H1 (cell line): ENCODE data around the gene AMN1. TPM values are rescaled to one million over a fixed set of nuclear protein-coding genes. Genes with fewer than 3 reads are reported as not detected.

ENCODE experiments used
- CTCF ChIA-PET: fragments of 300-600 bp; sonication (Branson Sonifier 250); formaldehyde crosslinking; loops from one replicate; lab custom pipeline; 2021; ENCODE audit not compliant: partially characterized antibody; lab: Charles Lee
- POLR2A ChIA-PET: fragments of 300-600 bp; sonication (Branson Sonifier 250); formaldehyde crosslinking; loops from one replicate; lab custom pipeline; 2021; ENCODE audit warnings: inconsistent platforms; ENCODE audit not compliant: partially characterized antibody; lab: Charles Lee
- DNase-seq, 2 experiments: peaks; one replicate each; pipeline versions ENCODE4 v3.0.0 to v3.0.0-alpha.2; 2010 to 2022; ENCODE audit warnings: low spot score in 2 of 2, low read depth in 1 of 2, mixed read lengths in 1 of 2
- FAIRE-seq: peaks from 2 replicates; lab custom pipeline; 2011; peaks lifted over from hg19 to GRCh38; lab: Jason Lieb, UNC
- H2AFZ ChIP-seq: 2 replicates; pipeline ENCODE4 v1.8.1; 2012; ENCODE audit warnings: low read length, inconsistent platforms
- H2AK5ac ChIP-seq: 2 replicates; pipeline ENCODE4 v1.6.1; 2013; ENCODE audit warnings: low read depth, low read length
- H2BK120ac ChIP-seq: replicated peaks from 2 replicates; pipeline ENCODE3; 2013; ENCODE audit warnings: low read depth, low read length, inconsistent platforms
- H2BK12ac ChIP-seq: 2 replicates; pipeline ENCODE4 v1.6.1; 2013; ENCODE audit warnings: low read depth, low read length
- H2BK15ac ChIP-seq: 2 replicates; pipeline ENCODE4 v1.6.1; 2013; ENCODE audit warnings: low read length
- H2BK20ac ChIP-seq: 2 replicates; pipeline ENCODE4 v1.6.1; 2013; ENCODE audit warnings: low read length
- H2BK5ac ChIP-seq: 2 replicates; pipeline ENCODE4 v1.6.1; 2013; ENCODE audit warnings: low read depth, low read length
- H3K14ac ChIP-seq: 2 replicates; pipeline ENCODE4 v1.6.1; 2013; ENCODE audit warnings: inconsistent platforms; ENCODE audit not compliant: insufficient read length
- H3K18ac ChIP-seq: 2 replicates; pipeline ENCODE4 v1.6.1; 2013; ENCODE audit warnings: low read length; ENCODE audit errors: extremely low read depth
- H3K23ac ChIP-seq: 2 replicates; pipeline ENCODE4 v1.6.1; 2013; ENCODE audit warnings: inconsistent platforms; ENCODE audit not compliant: insufficient read length
- H3K23me2 ChIP-seq: 2 replicates; pipeline ENCODE4 v1.6.1; 2013; ENCODE audit warnings: low read depth, low read length
- H3K27ac ChIP-seq: 2 replicates; pipeline ENCODE4 v1.6.1; 2011; ENCODE audit warnings: low read depth, low read length, inconsistent platforms
- H3K27me3 ChIP-seq, 4 experiments: replicated peaks in 1 of 4; 1 replicate in 1 of 4; 2 replicates in 3 of 4; pipeline versions ENCODE4 v1.6.1 to v1.8.1; 2011 to 2013; ENCODE audit warnings: low read length in 3 of 4, mild to moderate bottlenecking in 3 of 4, inconsistent platforms in 2 of 4, mixed read lengths in 2 of 4, moderate library complexity in 1 of 4; ENCODE audit not compliant: control insufficient read depth in 3 of 4, insufficient read depth in 3 of 4; ENCODE audit errors: extremely low read depth in 1 of 4
- H3K36me3 ChIP-seq, 4 experiments: 2 replicates each; pipeline versions ENCODE4 v1.6.1 to v1.8.1; 2011 to 2013; ENCODE audit warnings: mild to moderate bottlenecking in 4 of 4, low read length in 3 of 4, moderate library complexity in 2 of 4, control low read depth in 1 of 4, inconsistent platforms in 1 of 4; ENCODE audit not compliant: insufficient read depth in 4 of 4, control insufficient read depth in 2 of 4
- H3K4ac ChIP-seq: replicated peaks from 2 replicates; pipeline ENCODE3; 2013; ENCODE audit warnings: low read length, low read depth, mixed read lengths, inconsistent platforms; ENCODE audit not compliant: insufficient read length
- H3K4me1 ChIP-seq, 4 experiments: replicated peaks in 1 of 4; 1 replicate in 1 of 4; 2 replicates in 3 of 4; pipeline versions ENCODE4 v1.6.1 to v1.8.1; 2011 to 2013; ENCODE audit warnings: low read length in 3 of 4, inconsistent platforms in 2 of 4, mixed read lengths in 1 of 4; ENCODE audit not compliant: insufficient read depth in 4 of 4, control insufficient read depth in 3 of 4
- H3K4me2 ChIP-seq, 2 experiments: 2 replicates each; pipeline versions ENCODE4 v1.6.1 to v1.8.1; 2011 to 2013; ENCODE audit warnings: low read depth in 2 of 2, low read length in 2 of 2, control low read depth in 1 of 2, inconsistent platforms in 1 of 2, mild to moderate bottlenecking in 1 of 2; ENCODE audit not compliant: insufficient read depth in 1 of 2
- H3K4me3 ChIP-seq, 4 experiments: fragments of 200-600, 300-600 bp in 1 of 4; sonication (generic), shearing (Covaris generic), sonication (Bioruptor Twin) in 1 of 4; 2 replicates each; pipeline versions ENCODE4 v1.5.1 to v1.8.1; 2011 to 2016; ENCODE audit warnings: low read length in 4 of 4, low read depth in 3 of 4, control low read depth in 2 of 4, inconsistent platforms in 2 of 4, mild to moderate bottlenecking in 2 of 4, mixed read lengths in 1 of 4, moderate library complexity in 1 of 4; ENCODE audit not compliant: insufficient read depth in 2 of 4; ENCODE audit errors: extremely low read depth in 1 of 4
- H3K56ac ChIP-seq: replicated peaks from 2 replicates; pipeline ENCODE3; 2013; ENCODE audit warnings: low read depth, mild to moderate bottlenecking, mixed read lengths, low read length, inconsistent platforms; ENCODE audit not compliant: insufficient read length
- H3K79me1 ChIP-seq: 2 replicates; pipeline ENCODE4 v1.6.1; 2013; ENCODE audit warnings: low read depth, low read length, control low read depth
- H3K79me2 ChIP-seq, 2 experiments: 2 replicates each; pipeline versions ENCODE4 v1.6.1 to v1.8.1; 2012 to 2013; ENCODE audit warnings: low read length in 2 of 2, mild to moderate bottlenecking in 2 of 2, inconsistent platforms in 1 of 2; ENCODE audit not compliant: insufficient read depth in 2 of 2, control insufficient read depth in 1 of 2
- H3K9ac ChIP-seq, 4 experiments: replicated peaks in 1 of 4; 1 replicate in 1 of 4; 2 replicates in 3 of 4; pipeline versions ENCODE4 v1.6.1 to v1.8.1; 2011 to 2013; ENCODE audit warnings: low read depth in 3 of 4, low read length in 3 of 4, control low read depth in 2 of 4, mild to moderate bottlenecking in 2 of 4, moderate library complexity in 2 of 4, inconsistent platforms in 1 of 4; ENCODE audit errors: extremely low read depth in 1 of 4
- H3K9me3 ChIP-seq, 2 experiments: 2 replicates each; pipeline versions ENCODE4 v1.6.1 to v1.8.1; 2012 to 2013; ENCODE audit warnings: mild to moderate bottlenecking in 2 of 2, moderate library complexity in 2 of 2, control low read depth in 1 of 2, inconsistent platforms in 1 of 2, low read depth in 1 of 2, low read length in 1 of 2, mixed read lengths in 1 of 2; ENCODE audit not compliant: insufficient read depth in 2 of 2
- H4K20me1 ChIP-seq, 2 experiments: replicated peaks in 1 of 2; 2 replicates each; pipeline versions ENCODE3 to v1.8.1; 2011 to 2013; ENCODE audit warnings: inconsistent platforms in 2 of 2, low read length in 2 of 2, mild to moderate bottlenecking in 1 of 2; ENCODE audit not compliant: insufficient read depth in 2 of 2, control insufficient read depth in 1 of 2
- H4K5ac ChIP-seq: 2 replicates; pipeline ENCODE4 v1.6.1; 2013; ENCODE audit warnings: low read length, low read depth, mixed read lengths, inconsistent platforms; ENCODE audit not compliant: insufficient read length
- H4K8ac ChIP-seq: 2 replicates; pipeline ENCODE4 v1.8.0; 2013; ENCODE audit warnings: mild to moderate bottlenecking, moderate library complexity, low read length, inconsistent platforms; ENCODE audit not compliant: insufficient read depth; ENCODE audit errors: extremely low read depth
- H4K91ac ChIP-seq: replicated peaks from 2 replicates; pipeline ENCODE3; 2013; ENCODE audit warnings: low read length, mixed read lengths, inconsistent platforms; ENCODE audit not compliant: insufficient read length
- EGR1 ChIP-seq: IDR thresholded peaks from 2 replicates; pipeline ENCODE4 v1.6.1; 2011; ENCODE audit warnings: low read depth, low read length, borderline replicate concordance
- GTF2F1 ChIP-seq: IDR thresholded peaks from 2 replicates; pipeline ENCODE4 v1.6.1; 2012; ENCODE audit warnings: low read depth, low read length, improper control_type of control experiment, borderline replicate concordance
- SIRT6 ChIP-seq: IDR thresholded peaks from one replicate; pipeline ENCODE4 v1.7.1; 2012; ENCODE audit warnings: low read length, inconsistent platforms
- USF2 ChIP-seq: IDR thresholded peaks from 2 replicates; pipeline ENCODE4 v1.6.1; 2011; ENCODE audit warnings: low read length, improper control_type of control experiment
- ZNF274 ChIP-seq: IDR thresholded peaks from 2 replicates; pipeline ENCODE4 v1.7.0; 2012; ENCODE audit warnings: low read length, borderline replicate concordance; ENCODE audit errors: extremely low read depth
- WGBS, 2 experiments: shearing (Covaris generic) in 1 of 2; methylation state at CpG; one replicate each; pipeline versions ENCODE4 v1.1.6 to v1.1.7; 2013 to 2015; ENCODE audit warnings: low lambda C conversion rate in 2 of 2, mixed read lengths in 2 of 2, inconsistent platforms in 1 of 2, low coverage in 1 of 2, missing lambda C conversion rate in 1 of 2; ENCODE audit not compliant: insufficient replicate concordance in 2 of 2, insufficient coverage in 1 of 2, insufficient read length in 1 of 2; ENCODE audit errors: extremely low coverage in 1 of 2, missing lambda C conversion rate in 1 of 2; 5-methylcytosine and 5-hydroxymethylcytosine counted together
- polyA plus RNA-seq, 7 experiments: library from polyadenylated mRNA; depleted of rRNA in 3 of 7; stranded (reverse) in 5 of 7; unstranded in 2 of 7; fragments of >200 nt in 5 of 7; fragments of 200-250 nt in 2 of 7; gene quantifications; 1 replicate in 5 of 7; 2 replicates in 1 of 7; 4 replicates in 1 of 7; pipeline versions ENCODE4 v1.2.1 to v1.2.3, GENCODE V29; 2011 to 2013; ENCODE audit warnings: missing spikeins in 2 of 7, mixed read lengths in 2 of 7
- total RNA-seq: library from RNA; stranded (reverse); fragmentation: NEBNext Ultra II Directional; extraction: Animal tissue kit (Norgen Biotek cat#: 25700); gene quantifications from 2 replicates; pipeline ENCODE4 v1.2.1, GENCODE V29; 2021

The AMN1 gene
- total and polyA plus RNA-seq, 2 of the 8 experiments (the other 6 are each of a cell fraction or from before 2014, with no cell fraction given), result 7.5 to 13.8 TPM

GRCh38 chr12:31647086-31647491 lies 81.7 kb downstream of the AMN1 start:
- no peak overlapping the region for H3K56ac ChIP-seq
- H3K14ac ChIP-seq, result no peak overlapping the region
- no peak overlapping the region for H3K18ac ChIP-seq
- no peaks in the 10 kb centered on the region for H3K23me2 ChIP-seq
- no peak overlapping the region for H2BK15ac ChIP-seq
- H3K27ac ChIP-seq, result no peak overlapping the region
- H3K4me3 ChIP-seq, result no peak overlapping the region
- ChIA-PET CTCF (interaction anchor here (0.7 to 3.0 kb wide), 3 partner anchors 9 to 409 kb away, joined by 3 to 18 read pairs (median 5); no protein-coding TSS in a partner anchor), POLR2A (no interaction called here)
- H2AK5ac ChIP-seq, result no peak overlapping the region
- no peak overlapping the region for H3K9ac ChIP-seq
- H3K9me3 ChIP-seq, result no peaks in the 10 kb centered on the region
- no peak overlapping the region; the same call in 1 of the 2 replicates for H4K8ac ChIP-seq
- FAIRE-seq, result no peak
- no peak overlapping the region for H2BK20ac ChIP-seq
- no peak overlapping the region for H3K4me2 ChIP-seq
- H2BK12ac ChIP-seq, result no peak overlapping the region
- H3K23ac ChIP-seq, result no peak overlapping the region
- no peaks in the 10 kb centered on the region for H3K79me2 ChIP-seq
- no peaks in the 10 kb centered on the region for H3K4me1 ChIP-seq
- H3K27me3 ChIP-seq, result no peaks in the 10 kb centered on the region
- H3K79me1 ChIP-seq, result no peaks in the 10 kb centered on the region
- H3K4ac ChIP-seq, result no peak overlapping the region
- H2AFZ ChIP-seq, result no peak overlapping the region; the same call in 1 of the 2 replicates
- DNase-seq, result no peak
- TF ChIP-seq GTF2F1, result no peak
- no peak for TF ChIP-seq ZNF274
- no peak for TF ChIP-seq EGR1
- no peak for TF ChIP-seq SIRT6
- TF ChIP-seq USF2, result no peak
- no peak overlapping the region for H2BK5ac ChIP-seq
- no peak overlapping the region for H4K5ac ChIP-seq
- H4K91ac ChIP-seq, result no peak overlapping the region
- H4K20me1 ChIP-seq, result no peaks in the 10 kb centered on the region
- WGBS, 2 experiments, result 89% methylated on average over 7 of the region's 7 CpGs; no CpG with 5 or more reads in 1 of the 2 experiments
- no peak overlapping the region for H2BK120ac ChIP-seq
- H3K36me3 ChIP-seq, result no peaks in the 10 kb centered on the region
